Stimulated activated CD8-positive, alpha-beta memory T cell treated with anti-CD3 and anti-CD28 coated beads, Interleukin-7, amount 100 ng/mL, for 1 hour (primary cell): ENCODE results near the gene FCGR3B.
"Not testable (repeated sequence)": the region's sequence is repeated elsewhere in the genome, so short reads cannot be mapped to it uniquely, and the experiment has no call there.

ENCODE experiments used
- DNase-seq, 2 donors: peaks; one replicate each; pipeline ENCODE4 v3.0.0-alpha.2; 2020; ENCODE audit warnings: low read depth in 2 of 2

FCGR3B gene

GRCh38 chr1:161631076-161631475 lies at the start of gene FCGR3B:
FCGR3B (minus strand) TSS chr1:161631176; CDS start chr1:161631094, 82 bp downstream.
- no peak for DNase-seq

GRCh38 chr1:161678500-161678899 lies 47.5 kb upstream of the FCGR3B start:
- DNase-seq: no peak

GRCh38 chr1:161676958-161677689 lies 46.1 kb upstream of the FCGR3B start:
- DNase-seq: no peak

GRCh38 chr1:161676441-161676840 lies 45.5 kb upstream of the FCGR3B start:
- no peak for DNase-seq

- DNase-seq: not testable (repeated sequence)
These were observed 43.9 kb upstream of the FCGR3B start for GRCh38 chr1:161674908-161675307.

- not testable (repeated sequence) for DNase-seq
These were observed 43.5 kb upstream of the FCGR3B start for GRCh38 chr1:161674447-161674846.

- not testable (repeated sequence) for DNase-seq
These were observed 42.5 kb upstream of the FCGR3B start for GRCh38 chr1:161673437-161673836.

GRCh38 chr1:161671045-161672020 lies 40.4 kb upstream of the FCGR3B start:
- DNase-seq: not testable (repeated sequence)

GRCh38 chr1:161664689-161665088 lies 33.7 kb upstream of the FCGR3B start:
- DNase-seq: not testable (repeated sequence)

GRCh38 chr1:161663569-161663968 lies 32.6 kb upstream of the FCGR3B start:
- DNase-seq: not testable (repeated sequence)

- DNase-seq: not testable (repeated sequence)
These were observed 31.8 kb upstream of the FCGR3B start, which contains the start of gene FCGR2B for GRCh38 chr1:161662684-161663339. FCGR2B (plus strand) TSS chr1:161663143; CDS start chr1:161663242, 99 bp downstream.

- not testable (repeated sequence) for DNase-seq
These were observed 30.8 kb upstream of the FCGR3B start for GRCh38 chr1:161661660-161662311.

- not testable (repeated sequence) for DNase-seq
These were observed 27.5 kb upstream of the FCGR3B start for GRCh38 chr1:161658524-161658923.

GRCh38 chr1:161653971-161654370 lies 23.0 kb upstream of the FCGR3B start:
- DNase-seq: not testable (repeated sequence)

- DNase-seq: not testable (repeated sequence)
These were observed 22.6 kb upstream of the FCGR3B start for GRCh38 chr1:161653541-161653940.

- DNase-seq: not testable (repeated sequence)
These were observed 16.8 kb upstream of the FCGR3B start for GRCh38 chr1:161647507-161648360.

- not testable (repeated sequence) for DNase-seq
These were observed 13.9 kb upstream of the FCGR3B start for GRCh38 chr1:161644855-161645254.

- not testable (repeated sequence) for DNase-seq
These were observed 12.7 kb upstream of the FCGR3B start for GRCh38 chr1:161643481-161644208.

- not testable (repeated sequence) for DNase-seq
These were observed 11.7 kb upstream of the FCGR3B start for GRCh38 chr1:161642697-161643096.
